K562 (cell line): ENCODE measurements around the gene PTOV1. TPM values are rescaled to one million over a fixed set of nuclear protein-coding genes. Genes with fewer than 3 reads are reported as not detected.

ENCODE experiments used
- ATAC-seq: fragments of 200-7000 bp; cut with Tn5 transposase; 3 replicates; pipeline ENCODE4 v1.9.1; 2020; ENCODE audit warnings: moderate library complexity
- BruUV-seq: library from RNA; stranded (reverse); fragments of 400-500 nt; replicated peaks from 2 replicates; lab custom pipeline; 2021; lab: Mats Ljungman, UMichigan
- CTCF ChIA-PET: fragments of 300-600 bp; formaldehyde crosslinking; extraction: SDS; loops from one replicate; lab custom pipeline; 2021; ENCODE audit warnings: low intra/inter-chr PET ratio; lab: Yijun Ruan, JAX
- POLR2A ChIA-PET: fragments of 300-600, 350-650 bp; sonication (Branson Sonifier 250); formaldehyde crosslinking; extraction: SDS; loops from one replicate; lab custom pipeline; 2021; ENCODE audit warnings: antibody characterized with exemption, inconsistent platforms; lab: Yijun Ruan, JAX
- DNase-seq, 4 experiments: peaks; one replicate each; pipeline versions ENCODE4 v3.0.0 to v3.0.0-alpha.2; 2011 to 2018; ENCODE audit warnings: low spot score in 3 of 4, mixed read lengths in 3 of 4; ENCODE audit errors: extremely low read depth in 1 of 4
- FAIRE-seq: peaks from 2 replicates; lab custom pipeline; 2011; peaks lifted over from hg19 to GRCh38; lab: Jason Lieb, UNC
- H2AFZ ChIP-seq: 2 replicates; pipeline ENCODE4 v1.6.0; 2011; ENCODE audit warnings: low read depth, low read length, control low read depth, inconsistent platforms
- H3K27ac ChIP-seq: fragments of 200-600 bp; 3 replicates; pipeline ENCODE4 v1.8.0; 2011; ENCODE audit warnings: low read depth, mild to moderate bottlenecking, control low read depth, inconsistent platforms, low read length, moderate library complexity, mixed read lengths; ENCODE audit errors: extremely low read depth
- H3K27me3 ChIP-seq, 2 experiments: fragments of 300-600 bp in 1 of 2; 2 replicates in 1 of 2; 3 replicates in 1 of 2; pipeline versions ENCODE4 v1.6.0 to v1.8.0; 2011; ENCODE audit warnings: inconsistent platforms in 2 of 2, low read length in 2 of 2, mild to moderate bottlenecking in 1 of 2, mixed read lengths in 1 of 2, moderate library complexity in 1 of 2; ENCODE audit not compliant: control insufficient read depth in 2 of 2, insufficient read depth in 2 of 2
- H3K36me3 ChIP-seq: fragments of 300-600 bp; 3 replicates; pipeline ENCODE4 v1.8.0; 2011; ENCODE audit warnings: mild to moderate bottlenecking, low read length, inconsistent platforms; ENCODE audit not compliant: control insufficient read depth, insufficient read depth
- H3K4me1 ChIP-seq, 2 experiments: fragments of 200-600 bp in 1 of 2; replicated peaks in 1 of 2; 2 replicates in 1 of 2; 3 replicates in 1 of 2; pipeline versions ENCODE4 v1.5.1 to v1.8.0; 2011; ENCODE audit warnings: inconsistent platforms in 2 of 2, low read length in 2 of 2, mild to moderate bottlenecking in 1 of 2, mixed read lengths in 1 of 2, moderate library complexity in 1 of 2; ENCODE audit not compliant: control insufficient read depth in 2 of 2, insufficient read depth in 2 of 2
- H3K4me2 ChIP-seq: 2 replicates; pipeline ENCODE4 v1.6.1; 2011; ENCODE audit warnings: low read length, control low read depth, inconsistent platforms, mixed read lengths; ENCODE audit not compliant: insufficient read depth
- H3K4me3 ChIP-seq: fragments of 200-600 bp; sonication (generic), shearing (Covaris generic); 2 replicates; pipeline ENCODE4 v1.5.1; 2016; ENCODE audit warnings: control low read depth, inconsistent platforms
- H3K79me2 ChIP-seq: fragments of 200-600 bp; 3 replicates; pipeline ENCODE4 v1.8.0; 2011; ENCODE audit warnings: low read length, inconsistent platforms; ENCODE audit not compliant: control insufficient read depth, insufficient read depth
- H3K9ac ChIP-seq, 2 experiments: 2 replicates each; pipeline versions ENCODE4 v1.6.0 to v1.6.1; 2011; ENCODE audit warnings: low read depth in 2 of 2, low read length in 2 of 2, control low read depth in 1 of 2, inconsistent platforms in 1 of 2, mild to moderate bottlenecking in 1 of 2, mixed read lengths in 1 of 2; ENCODE audit not compliant: insufficient read depth in 1 of 2
- H3K9me1 ChIP-seq: one replicate; pipeline ENCODE4 v1.6.0; 2011; ENCODE audit warnings: inconsistent platforms, mild to moderate bottlenecking, low read length, moderate library complexity; ENCODE audit not compliant: control insufficient read depth, insufficient read depth
- H3K9me3 ChIP-seq: replicated peaks from 2 replicates; pipeline ENCODE4 v1.5.1; 2011; ENCODE audit warnings: low read depth, low read length, inconsistent platforms; ENCODE audit not compliant: control insufficient read depth, insufficient read depth
- H4K20me1 ChIP-seq: replicated peaks from 2 replicates; pipeline ENCODE4 v1.6.1; 2011; ENCODE audit warnings: low read length, inconsistent platforms, mixed read lengths; ENCODE audit not compliant: control insufficient read depth, insufficient read depth
- ARHGAP35 ChIP-seq: fragments of 450-650 bp; IDR thresholded peaks from 2 replicates; pipeline ENCODE4 v1.6.1; 2018; ENCODE audit not compliant: partially characterized antibody
- CREM ChIP-seq: IDR thresholded peaks from 2 replicates; pipeline ENCODE4 v1.6.1; 2014; ENCODE audit warnings: antibody characterized with exemption, low read depth
- FOXA1 ChIP-seq: fragments of 450-650 bp; IDR thresholded peaks from 2 replicates; pipeline ENCODE4 v1.6.1; 2016; ENCODE audit warnings: mild to moderate bottlenecking, borderline replicate concordance
- RAD51 ChIP-seq: fragments of 450-650 bp; IDR thresholded peaks from 2 replicates; pipeline ENCODE4 v1.7.1; 2016; ENCODE audit warnings: low read depth, mild to moderate bottlenecking, borderline replicate concordance
- SMARCE1 ChIP-seq: fragments of 450-650 bp; IDR thresholded peaks from 2 replicates; pipeline ENCODE4 v1.7.1; 2016; ENCODE audit warnings: mild to moderate bottlenecking
- SNIP1 ChIP-seq: fragments of 450-650 bp; IDR thresholded peaks from 2 replicates; pipeline ENCODE4 v1.7.1; 2017; ENCODE audit warnings: low read depth, mild to moderate bottlenecking
- ZNF217 ChIP-seq: sonication (generic); formaldehyde crosslinking; IDR thresholded peaks from 2 replicates; pipeline ENCODE4 v1.8.0; 2022; ENCODE audit warnings: mild to moderate bottlenecking, missing genetic modification reagents
- ZNF785 ChIP-seq: fragments of 250-450 bp; sonication (Bioruptor Pico); IDR thresholded peaks from 2 replicates; pipeline ENCODE4 v1.4.0; 2020; ENCODE audit warnings: mild to moderate bottlenecking
- ZNF830 ChIP-seq: fragments of 250-450 bp; sonication (Bioruptor Pico); IDR thresholded peaks from 2 replicates; pipeline ENCODE4 v1.5.0; 2021; ENCODE audit warnings: mild to moderate bottlenecking
- WGBS: fragments of 100-300 bp; shearing (Covaris generic); methylation state at CpG from one replicate; pipeline ENCODE4 v1.1.6; 2016; ENCODE audit warnings: low coverage, mixed read lengths; ENCODE audit not compliant: insufficient coverage; ENCODE audit errors: missing lambda C conversion rate; 5-methylcytosine and 5-hydroxymethylcytosine counted together
- in situ Hi-C: fragments of 300-500 bp; cut with MboI; formaldehyde crosslinking; loops from 4 replicates; pipeline ENCODE4 v1.15.0; 2018; ENCODE audit warnings: inconsistent platforms, mixed read lengths
- intact Hi-C: fragments of 100-400 bp; cut with micrococcal nuclease; formaldehyde crosslinking; loops from 2 replicates; pipeline ENCODE4 v1.14.2; 2022
- polyA plus RNA-seq, 8 experiments: library from polyadenylated mRNA; depleted of rRNA in 4 of 8; stranded (reverse) in 5 of 8; unstranded in 3 of 8; fragments of >200 nt; fragmentation: Nextera tagmentation in 2 of 8; fragmentation: Illumina TruSeq in 1 of 8; extraction: Ambion mirVana in 2 of 8; extraction: Trizol in 1 of 8; gene quantifications; 2 replicates each; pipeline versions ENCODE4 v1.2.1 to v1.2.3, GENCODE V29; 2011 to 2014; ENCODE audit warnings: inconsistent platforms in 1 of 8, missing spikeins in 1 of 8
- total RNA-seq, 7 experiments: library from RNA; depleted of rRNA in 6 of 7; stranded (reverse); fragments of >200 nt in 6 of 7; fragmentation: Illumina TruSeq in 2 of 7; extraction: Trizol in 2 of 7; gene quantifications; 2 replicates each; pipeline versions ENCODE4 v1.2.1 to v1.2.3, GENCODE V29; 2011 to 2021; ENCODE audit warnings: low replicate concordance in 1 of 7
- TF ChIP-seq, protein P1 (sequence below): fragments of 450-650 bp; IDR thresholded peaks from 2 replicates; pipeline ENCODE4 v1.6.1; 2016; ENCODE audit warnings: mild to moderate bottlenecking
- TF ChIP-seq, protein P2 (sequence below): fragments of 250-450 bp; sonication (Bioruptor Pico); IDR thresholded peaks from 2 replicates; pipeline ENCODE4 v1.5.0; 2021; ENCODE audit warnings: mild to moderate bottlenecking, borderline replicate concordance

PTOV1 gene
- total and polyA plus RNA-seq, 9 of the 15 experiments (the other 6 are each of a cell fraction or from before 2014, with no cell fraction given), result 4.9 to 169 (median 43.5) TPM

DNA sequence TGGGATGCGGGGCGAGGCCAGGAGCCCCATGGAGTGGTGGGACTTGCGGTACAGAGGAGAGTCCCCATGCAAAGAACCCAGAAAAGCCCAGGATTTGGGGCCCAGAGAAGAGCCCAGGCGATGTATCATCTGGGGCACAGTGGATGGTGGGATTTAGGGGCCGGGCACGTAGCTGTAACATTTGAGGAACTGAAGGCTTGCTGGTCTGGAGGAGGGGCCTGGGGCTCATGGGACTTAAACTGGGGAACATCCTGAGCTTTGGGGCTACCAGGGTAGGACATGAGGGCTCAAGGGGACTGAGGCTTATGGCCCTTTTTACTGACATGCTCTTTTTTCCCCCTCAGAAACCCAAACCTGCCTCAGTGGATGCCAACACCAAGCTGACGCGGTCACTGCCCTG is 19.4 kb upstream of the PTOV1 start:
- no peak overlapping the region for H3K4me2 ChIP-seq
- intact Hi-C loops, result no loop called here
- H4K20me1 ChIP-seq, result no peaks in the 10 kb centered on the region
- 83% methylated on average over 5 of the region's 8 CpGs for WGBS
- ChIA-PET POLR2A (interaction anchor here (0.6 to 1.0 kb wide), 3 partner anchors 19 to 272 kb away, joined by 3 to 4 read pairs (median 3); no protein-coding TSS in a partner anchor), CTCF (no interaction called here)
- no peak overlapping the region for H2AFZ ChIP-seq
- in situ Hi-C loops, result no loop called here
- H3K27me3 ChIP-seq, result no peaks in the 10 kb centered on the region
- H3K4me1 ChIP-seq, result peaks cover 0 to 21% of the 10 kb centered on the region in 2 experiments; a peak in 2 of 5 replicates
- no peaks in the 10 kb centered on the region for H3K9me1 ChIP-seq
- TF ChIP-seq FOXA1, result no peak
- no peak for TF ChIP-seq SNIP1
- TF ChIP-seq SMARCE1, result no peak
- TF ChIP-seq, protein P1, sequence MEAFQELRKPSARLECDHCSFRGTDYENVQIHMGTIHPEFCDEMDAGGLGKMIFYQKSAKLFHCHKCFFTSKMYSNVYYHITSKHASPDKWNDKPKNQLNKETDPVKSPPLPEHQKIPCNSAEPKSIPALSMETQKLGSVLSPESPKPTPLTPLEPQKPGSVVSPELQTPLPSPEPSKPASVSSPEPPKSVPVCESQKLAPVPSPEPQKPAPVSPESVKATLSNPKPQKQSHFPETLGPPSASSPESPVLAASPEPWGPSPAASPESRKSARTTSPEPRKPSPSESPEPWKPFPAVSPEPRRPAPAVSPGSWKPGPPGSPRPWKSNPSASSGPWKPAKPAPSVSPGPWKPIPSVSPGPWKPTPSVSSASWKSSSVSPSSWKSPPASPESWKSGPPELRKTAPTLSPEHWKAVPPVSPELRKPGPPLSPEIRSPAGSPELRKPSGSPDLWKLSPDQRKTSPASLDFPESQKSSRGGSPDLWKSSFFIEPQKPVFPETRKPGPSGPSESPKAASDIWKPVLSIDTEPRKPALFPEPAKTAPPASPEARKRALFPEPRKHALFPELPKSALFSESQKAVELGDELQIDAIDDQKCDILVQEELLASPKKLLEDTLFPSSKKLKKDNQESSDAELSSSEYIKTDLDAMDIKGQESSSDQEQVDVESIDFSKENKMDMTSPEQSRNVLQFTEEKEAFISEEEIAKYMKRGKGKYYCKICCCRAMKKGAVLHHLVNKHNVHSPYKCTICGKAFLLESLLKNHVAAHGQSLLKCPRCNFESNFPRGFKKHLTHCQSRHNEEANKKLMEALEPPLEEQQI, result no peak
- no peak for TF ChIP-seq ARHGAP35
- TF ChIP-seq ZNF785 (CRISPR knock-in tag), result no peak
- TF ChIP-seq CREM, result no peak
- TF ChIP-seq ZNF830 (CRISPR knock-in tag), result no peak
- TF ChIP-seq, protein P2, sequence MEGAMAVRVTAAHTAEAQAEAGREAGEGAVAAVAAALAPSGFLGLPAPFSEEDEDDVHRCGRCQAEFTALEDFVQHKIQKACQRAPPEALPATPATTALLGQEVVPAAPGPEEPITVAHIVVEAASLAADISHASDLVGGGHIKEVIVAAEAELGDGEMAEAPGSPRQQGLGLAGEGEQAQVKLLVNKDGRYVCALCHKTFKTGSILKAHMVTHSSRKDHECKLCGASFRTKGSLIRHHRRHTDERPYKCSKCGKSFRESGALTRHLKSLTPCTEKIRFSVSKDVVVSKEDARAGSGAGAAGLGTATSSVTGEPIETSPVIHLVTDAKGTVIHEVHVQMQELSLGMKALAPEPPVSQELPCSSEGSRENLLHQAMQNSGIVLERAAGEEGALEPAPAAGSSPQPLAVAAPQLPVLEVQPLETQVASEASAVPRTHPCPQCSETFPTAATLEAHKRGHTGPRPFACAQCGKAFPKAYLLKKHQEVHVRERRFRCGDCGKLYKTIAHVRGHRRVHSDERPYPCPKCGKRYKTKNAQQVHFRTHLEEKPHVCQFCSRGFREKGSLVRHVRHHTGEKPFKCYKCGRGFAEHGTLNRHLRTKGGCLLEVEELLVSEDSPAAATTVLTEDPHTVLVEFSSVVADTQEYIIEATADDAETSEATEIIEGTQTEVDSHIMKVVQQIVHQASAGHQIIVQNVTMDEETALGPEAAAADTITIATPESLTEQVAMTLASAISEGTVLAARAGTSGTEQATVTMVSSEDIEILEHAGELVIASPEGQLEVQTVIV, result no peak
- TF ChIP-seq ZNF217, result no peak
- no peak for TF ChIP-seq RAD51
- FAIRE-seq (no peak), ATAC-seq (no peak), DNase-seq (no peak)
- no peak overlapping the region for H3K4me3 ChIP-seq
- no TSS peak for BruUV-seq
- no peak overlapping the region for H3K27ac ChIP-seq
- H3K9ac ChIP-seq, result no peak overlapping the region
- no peaks in the 10 kb centered on the region for H3K9me3 ChIP-seq
- H3K79me2 ChIP-seq, result no peaks in the 10 kb centered on the region
- peaks cover 94% of the 10 kb centered on the region; the same call in 2 of the 3 replicates for H3K36me3 ChIP-seq
